Fibroblast of upper back skin (primary cell): ENCODE results near the gene ELOVL1.
"Not testable (repeated sequence)": the region's sequence is repeated elsewhere in the genome, so short reads cannot be mapped to it uniquely, and the experiment has no call there.

Experiments
- DNase-seq: peaks from one replicate; pipeline ENCODE4 v3.0.0-alpha.2; 2013

Gene ELOVL1

GRCh38 chr1:43379476-43379875, 11.7 kb upstream of the ELOVL1 start:
- no peak for DNase-seq

- no peak for DNase-seq
Observed at GRCh38 chr1:43377831-43378230, 10.0 kb upstream of the ELOVL1 start.

- DNase-seq: no peak
Observed at GRCh38 chr1:43376723-43377235, 9.0 kb upstream of the ELOVL1 start.

GRCh38 chr1:43373066-43373940, 5.5 kb upstream of the ELOVL1 start:
- peak; percentile 73 for DNase-seq

- DNase-seq: no peak
Observed at GRCh38 chr1:43372172-43372571, 4.4 kb upstream of the ELOVL1 start.

GRCh38 chr1:43370564-43370963, 2.8 kb upstream of the ELOVL1 start:
- DNase-seq: no peak

GRCh38 chr1:43369779-43370178, 2.0 kb upstream of the ELOVL1 start:
- DNase-seq: not testable (repeated sequence)

- DNase-seq: no peak
Observed at GRCh38 chr1:43368646-43369020, 822 bp upstream of the ELOVL1 start.

GRCh38 chr1:43367026-43367903, 546 bp downstream of the ELOVL1 start:
- no peak for DNase-seq

GRCh38 chr1:43366601-43367025, 1.2 kb downstream of the ELOVL1 start:
- DNase-seq: no peak

GRCh38 chr1:43366179-43366578, 1.6 kb downstream of the ELOVL1 start:
- no peak for DNase-seq

- no peak for DNase-seq
Observed at GRCh38 chr1:43365678-43366077, 2.1 kb downstream of the ELOVL1 start.

GRCh38 chr1:43363935-43364525, 3.8 kb downstream of the ELOVL1 start:
- DNase-seq: no peak

- no peak for DNase-seq
Observed at GRCh38 chr1:43363283-43363934, 4.4 kb downstream of the ELOVL1 start.

- DNase-seq: no peak
Observed at GRCh38 chr1:43360616-43361015, 7.2 kb downstream of the ELOVL1 start.

- no peak for DNase-seq
Observed at GRCh38 chr1:43359696-43360095, 8.1 kb downstream of the ELOVL1 start.

- DNase-seq: peak; percentile 96
Observed at GRCh38 chr1:43358746-43359693, 8.8 kb downstream of the ELOVL1 start, which contains the start of gene CDC20. Gene CDC20 (plus strand): TSS chr1:43358981. CDS start chr1:43359216, 235 bp downstream.

GRCh38 chr1:43358121-43358745, 9.6 kb downstream of the ELOVL1 start:
- DNase-seq: peak; percentile 37

GRCh38 chr1:43357251-43357650, 10.6 kb downstream of the ELOVL1 start:
- DNase-seq: no peak

- DNase-seq: no peak
Observed at GRCh38 chr1:43354936-43355335, 12.9 kb downstream of the ELOVL1 start.

GRCh38 chr1:43354471-43354870, 13.3 kb downstream of the ELOVL1 start:
- no peak for DNase-seq
